IPS-18c (cell line): Measurements from ENCODE around the gene NACA2.
"Not testable (repeated sequence)": the region's sequence is repeated elsewhere in the genome, so short reads cannot be mapped to it uniquely, and the experiment has no call there.

Source experiments
- H3K4me3 ChIP-seq: 2 replicates; pipeline ENCODE4 v1.7.0; 2013; ENCODE audit warnings: low read depth, mild to moderate bottlenecking, low read length, moderate library complexity; ENCODE audit not compliant: insufficient read depth
- H3K9me3 ChIP-seq: one replicate; pipeline ENCODE4 v1.6.1; 2013; ENCODE audit warnings: mild to moderate bottlenecking, low read length, moderate library complexity; ENCODE audit not compliant: control insufficient read depth, insufficient read depth

NACA2 gene

DNA sequence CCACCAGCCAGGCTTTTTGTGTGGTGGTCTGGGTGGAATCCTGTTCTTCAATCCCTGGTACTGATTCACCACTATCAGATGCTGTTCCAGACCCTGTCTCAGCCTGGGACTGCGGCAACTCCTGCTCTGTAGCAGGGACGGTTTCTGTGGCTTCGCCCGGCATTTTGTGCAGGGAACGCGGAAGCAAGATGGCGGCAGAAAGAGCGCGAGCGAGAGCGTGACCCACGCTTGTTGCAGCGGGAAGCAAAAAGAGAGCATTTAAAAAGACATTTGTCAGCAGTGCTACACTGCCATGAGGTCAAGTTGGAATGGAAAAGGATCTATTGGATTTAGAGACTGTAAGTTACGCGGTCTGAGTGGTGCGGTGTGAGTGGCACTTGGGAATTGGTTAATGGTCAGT, at the start of gene NACA2:
NACA2 (minus strand) TSS at position 202 of the 400 bp plus-strand sequence; CDS start at position 163, 39 bp downstream.
- H3K9me3 ChIP-seq: no peaks in the 10 kb centered on the region
- no peak within 1 kb of the TSS for H3K4me3 ChIP-seq

GRCh38 chr17:61639818-61640217, 48.8 kb upstream of the NACA2 start:
- no peaks in the 10 kb centered on the region for H3K9me3 ChIP-seq
- H3K4me3 ChIP-seq: no peak overlapping the region

DNA sequence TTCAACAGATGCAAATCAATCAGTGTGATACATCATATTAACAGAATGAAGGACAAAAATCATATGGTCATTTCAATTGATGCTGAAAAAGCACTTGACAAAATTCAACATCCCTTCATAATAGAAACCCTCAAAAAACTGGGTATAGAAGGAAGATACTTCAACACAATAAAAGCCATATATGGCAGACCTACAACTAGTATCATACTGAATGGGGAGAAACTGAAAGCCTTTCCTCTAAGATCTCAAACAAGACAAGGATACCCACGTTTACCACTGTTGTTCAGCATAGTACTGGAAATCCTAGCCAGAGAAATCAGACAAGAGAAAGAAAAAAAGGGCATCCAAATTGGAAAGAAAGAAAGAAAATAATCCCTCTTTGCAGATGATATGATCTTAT, 47.1 kb upstream of the NACA2 start:
- Histone ChIP-seq H3K9me3 (no peaks in the 10 kb centered on the region), H3K4me3 (no peak overlapping the region)

DNA sequence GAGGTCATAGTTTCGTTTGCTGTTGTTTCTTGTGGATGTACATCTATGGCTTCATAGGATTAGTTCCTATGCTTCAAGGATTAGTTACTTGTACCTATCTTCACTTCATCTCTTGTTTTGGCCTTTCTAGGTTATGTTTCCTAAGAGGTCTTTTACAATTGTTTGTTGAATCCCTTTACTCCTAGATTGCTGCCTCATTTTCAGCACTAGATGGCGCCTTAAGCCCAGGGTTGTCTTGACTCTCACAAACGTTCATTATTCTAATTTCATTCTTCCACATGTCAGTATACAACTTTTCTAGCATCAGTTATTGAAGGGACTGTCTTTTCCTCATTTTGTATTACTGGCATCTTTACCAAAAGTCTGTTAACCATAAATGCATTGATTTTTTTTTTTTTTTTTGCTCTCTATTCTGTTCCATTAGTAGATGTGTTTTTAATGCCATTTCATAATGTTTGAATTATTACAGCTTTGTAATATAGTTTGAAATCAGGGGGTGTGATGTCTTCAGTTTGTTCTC, 45.0 kb upstream of the NACA2 start:
- no peaks in the 10 kb centered on the region for H3K9me3 ChIP-seq
- no peak overlapping the region for H3K4me3 ChIP-seq

DNA sequence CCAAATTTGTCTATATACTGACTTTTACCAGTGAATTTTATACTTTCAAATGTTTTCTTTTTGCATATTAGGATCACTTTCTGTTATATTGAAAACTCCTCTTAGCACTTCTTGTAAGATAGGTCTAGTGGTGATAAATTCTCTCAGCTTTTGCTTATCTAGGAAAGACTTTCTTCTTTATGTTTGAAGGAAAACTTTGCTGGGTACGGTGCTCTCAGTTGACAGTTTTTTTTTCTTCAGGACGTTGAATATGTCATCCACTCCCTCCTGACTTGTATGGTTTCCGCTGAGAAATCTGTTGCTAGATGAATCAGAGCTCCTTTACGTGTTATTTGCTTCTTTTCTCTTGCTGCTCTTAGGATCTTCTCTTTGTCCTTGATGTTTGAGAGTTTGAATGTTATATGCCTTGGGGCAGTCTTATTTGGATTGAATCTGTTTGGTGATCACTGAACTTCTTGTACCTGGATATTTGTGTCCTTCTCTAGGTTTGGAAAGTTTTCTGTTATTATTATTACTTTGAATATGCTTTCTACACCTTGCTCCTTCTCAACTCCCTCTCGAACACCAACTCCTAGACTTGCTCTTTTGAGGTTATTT, 44.0 kb upstream of the NACA2 start:
- no peak overlapping the region for H3K4me3 ChIP-seq
- H3K9me3 ChIP-seq: no peaks in the 10 kb centered on the region

DNA sequence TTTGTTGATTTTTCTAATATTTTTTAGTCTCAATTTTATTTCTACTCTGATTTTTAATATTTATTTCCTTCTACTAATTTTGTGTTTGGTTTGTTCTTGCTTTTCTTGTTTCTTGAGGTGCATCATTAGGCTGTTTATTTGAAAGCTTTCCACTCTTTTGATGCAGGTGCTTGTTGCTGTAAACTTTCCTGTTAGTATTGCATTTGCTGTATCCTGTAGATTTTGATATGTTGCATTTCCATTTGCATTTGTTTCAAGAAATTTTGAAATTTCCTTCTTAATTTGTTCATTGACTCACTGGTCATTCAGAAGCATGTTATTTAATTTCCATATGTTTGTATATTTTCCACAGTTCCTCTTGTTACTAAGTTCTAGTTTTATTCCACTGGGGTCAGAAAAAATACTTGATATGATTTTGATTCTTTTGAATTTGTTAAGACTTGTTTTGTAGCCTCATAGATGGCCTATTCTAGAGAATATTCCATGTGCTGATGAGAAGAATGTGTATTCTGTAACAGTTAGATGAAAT, 43.1 kb upstream of the NACA2 start:
- Histone ChIP-seq H3K9me3 (no peaks in the 10 kb centered on the region), H3K4me3 (no peak overlapping the region)

- Histone ChIP-seq H3K9me3 (no peaks in the 10 kb centered on the region), H3K4me3 (no peak overlapping the region)
Observed at GRCh38 chr17:61632826-61633225, 41.8 kb upstream of the NACA2 start.

DNA sequence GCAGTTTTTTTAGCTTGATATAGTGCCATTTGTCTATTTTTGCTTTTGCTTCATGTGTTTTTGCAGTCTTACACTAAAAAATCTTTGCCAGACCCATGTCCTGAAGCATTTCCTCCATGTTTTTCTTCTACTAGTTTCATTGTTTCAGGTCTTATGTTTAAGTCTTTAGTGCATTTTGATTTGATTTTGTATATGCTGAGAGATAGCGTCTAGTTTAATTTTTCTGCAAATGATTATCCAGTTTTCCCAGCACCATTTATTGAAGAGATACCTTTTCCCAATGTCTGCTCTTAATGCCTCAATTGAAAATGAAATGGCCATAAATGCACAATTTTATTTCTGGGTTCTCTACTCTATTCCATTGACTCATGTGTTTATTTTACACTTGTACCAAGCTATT, 40.8 kb upstream of the NACA2 start:
- H3K9me3 ChIP-seq: no peaks in the 10 kb centered on the region
- no peak overlapping the region for H3K4me3 ChIP-seq

- not testable (repeated sequence) for H3K9me3 ChIP-seq, H3K4me3 ChIP-seq
Observed at GRCh38 chr17:61628158-61628557, 37.1 kb upstream of the NACA2 start.

DNA sequence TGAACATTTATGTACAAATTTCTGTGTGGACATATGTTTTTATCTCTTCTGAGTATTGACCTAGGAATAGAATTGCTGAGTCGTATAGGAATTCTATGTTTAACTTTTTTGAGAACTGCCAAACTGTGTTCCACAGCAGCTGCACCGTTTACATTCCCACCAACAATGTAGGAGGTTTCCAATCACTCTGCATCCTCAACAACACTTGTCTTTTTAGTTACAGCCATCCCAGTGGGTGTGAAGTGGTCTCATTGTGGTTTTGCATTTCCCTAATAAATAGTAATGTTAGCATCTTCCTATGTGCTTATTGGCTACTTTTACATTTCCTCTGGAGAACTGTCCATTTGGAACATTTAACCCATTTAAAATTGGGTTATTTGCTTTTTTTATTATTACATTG, 36.6 kb upstream of the NACA2 start:
- Histone ChIP-seq H3K9me3 (no peaks in the 10 kb centered on the region), H3K4me3 (no peak overlapping the region)

DNA sequence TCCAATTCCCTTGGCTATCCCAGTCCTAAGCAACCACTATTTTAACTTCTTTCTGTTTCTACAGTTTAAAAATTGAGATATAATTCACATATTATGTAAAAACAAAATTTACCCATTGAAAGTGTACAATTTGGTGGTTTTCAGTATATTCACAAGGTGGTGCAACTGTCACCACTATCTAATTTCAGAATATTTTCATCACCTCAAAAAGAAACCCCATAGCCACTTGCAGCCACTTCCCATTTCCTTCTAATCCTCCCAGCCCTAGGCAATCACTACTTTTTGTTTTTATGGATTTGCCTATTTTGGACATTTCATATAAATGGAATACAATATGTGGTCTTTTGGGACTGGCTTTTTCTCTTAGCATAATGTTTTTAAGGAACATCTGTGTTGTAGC, 36.1 kb upstream of the NACA2 start:
- Histone ChIP-seq H3K4me3 (no peak overlapping the region), H3K9me3 (no peaks in the 10 kb centered on the region)

DNA sequence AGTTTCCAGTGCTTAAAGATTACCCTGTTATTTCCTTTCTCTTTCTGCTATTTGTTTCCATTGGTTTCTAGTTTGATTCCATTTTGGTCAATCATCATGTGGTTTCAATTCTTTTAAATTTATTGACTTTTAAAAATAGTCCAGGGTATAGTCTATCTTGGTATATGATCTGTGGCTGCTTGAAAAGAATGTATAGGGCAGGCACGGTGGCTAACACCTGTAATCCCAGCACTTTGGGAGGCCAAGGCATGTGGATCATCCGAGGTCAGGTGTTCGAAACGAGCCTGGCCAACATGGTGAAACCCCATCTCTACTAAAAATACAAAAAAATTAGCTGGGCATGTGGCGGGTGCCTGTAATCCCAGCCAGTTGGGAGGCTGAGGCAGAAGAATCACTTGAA, 34.5 kb upstream of the NACA2 start:
- no peaks in the 10 kb centered on the region for H3K9me3 ChIP-seq
- no peak overlapping the region for H3K4me3 ChIP-seq

DNA sequence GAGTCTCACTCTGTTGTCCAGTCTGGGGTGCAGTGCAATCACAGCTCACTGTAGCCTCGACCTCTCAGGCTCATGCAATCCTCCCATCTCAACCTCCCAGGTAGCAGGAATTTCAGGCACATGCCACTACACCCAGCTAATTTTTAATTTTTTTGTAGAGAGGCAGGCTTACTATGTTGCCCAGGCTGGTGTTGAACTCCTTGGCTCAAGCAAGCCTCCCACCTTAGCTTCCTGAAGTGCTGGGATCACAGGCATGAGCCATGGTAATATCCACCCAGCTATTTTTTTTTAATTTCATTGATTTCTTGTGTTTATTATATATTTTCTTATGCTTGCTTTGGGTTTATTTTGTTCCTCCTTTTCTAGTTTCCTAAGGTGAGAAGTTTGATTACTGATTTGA, 33.9 kb upstream of the NACA2 start:
- no peak overlapping the region for H3K4me3 ChIP-seq
- H3K9me3 ChIP-seq: no peaks in the 10 kb centered on the region

- H3K4me3 ChIP-seq: no peak overlapping the region
- H3K9me3 ChIP-seq: no peaks in the 10 kb centered on the region
Observed at GRCh38 chr17:61621317-61621716, 30.3 kb upstream of the NACA2 start.

- Histone ChIP-seq H3K9me3 (no peaks in the 10 kb centered on the region), H3K4me3 (no peak overlapping the region)
Observed at GRCh38 chr17:61619953-61620352, 28.9 kb upstream of the NACA2 start.

DNA sequence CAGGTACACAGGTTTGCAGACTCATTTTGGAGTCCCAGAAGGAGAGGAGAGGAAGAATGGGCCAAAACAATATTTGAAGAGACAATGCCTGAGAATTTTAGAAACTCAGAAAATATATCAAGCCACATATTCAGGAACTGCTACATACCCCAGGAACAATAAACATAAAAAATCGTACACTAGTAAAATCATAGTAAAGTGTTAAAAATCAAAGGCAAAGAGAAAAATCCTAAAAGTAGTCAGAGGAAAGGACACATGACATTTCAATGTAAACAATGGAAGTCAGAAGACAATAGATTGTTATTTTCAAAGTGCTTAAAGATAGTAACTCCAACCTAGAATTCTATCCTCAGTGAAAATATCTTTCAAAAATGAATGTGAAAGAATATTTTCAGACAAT, 28.5 kb upstream of the NACA2 start:
- no peak overlapping the region for H3K4me3 ChIP-seq
- H3K9me3 ChIP-seq: no peaks in the 10 kb centered on the region

DNA sequence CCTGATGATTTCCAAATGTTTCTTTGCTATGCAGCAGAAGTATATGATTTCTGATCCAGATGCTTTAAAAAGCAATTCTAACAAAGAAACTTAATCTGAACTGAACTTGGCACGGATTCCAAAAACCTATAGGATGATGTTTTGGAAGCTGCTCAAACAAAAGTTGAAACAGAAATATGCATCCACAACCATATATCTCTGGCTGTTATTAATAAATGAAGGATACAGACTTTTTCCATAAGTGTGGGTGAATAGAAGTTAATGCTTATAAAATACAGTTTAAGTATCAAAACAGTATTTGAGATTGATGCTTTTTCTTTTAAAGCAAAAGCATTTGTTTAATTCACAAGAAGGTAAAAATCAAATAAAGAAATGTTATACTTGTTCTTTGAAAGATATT, 27.9 kb upstream of the NACA2 start:
- Histone ChIP-seq H3K4me3 (no peak overlapping the region), H3K9me3 (no peaks in the 10 kb centered on the region)

GRCh38 chr17:61617330-61617729, 26.3 kb upstream of the NACA2 start:
- H3K9me3 ChIP-seq: no peaks in the 10 kb centered on the region
- H3K4me3 ChIP-seq: no peak overlapping the region

DNA sequence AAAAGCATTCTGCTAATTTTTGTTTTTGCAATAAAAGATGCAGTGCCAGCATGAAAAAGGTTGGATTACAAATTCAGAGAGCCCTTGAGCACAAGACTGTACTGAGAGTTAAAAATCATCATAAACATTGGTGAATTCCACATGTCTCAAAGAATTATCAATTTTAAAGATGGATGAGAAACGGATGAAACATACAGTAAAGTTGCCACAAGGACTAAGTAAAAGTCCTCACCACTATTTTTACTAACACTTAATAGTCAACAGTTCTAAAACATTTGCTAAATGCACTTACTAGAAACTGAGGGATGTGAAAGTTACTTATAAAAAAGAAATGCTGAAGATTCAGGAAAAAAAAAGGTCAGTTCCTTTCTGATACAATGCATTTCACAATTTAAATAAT, 25.8 kb upstream of the NACA2 start:
- H3K4me3 ChIP-seq: no peak overlapping the region
- H3K9me3 ChIP-seq: no peaks in the 10 kb centered on the region
